Smooth muscle cell of the brain vasculature (primary cell): ENCODE measurements around the gene SORT1.

Experiments used
- DNase-seq: peaks from one replicate; pipeline ENCODE4 v3.0.0-alpha.2; 2012; ENCODE audit warnings: low read depth, low spot score

SORT1 gene

GRCh38 chr1:109262231-109263055, 135.3 kb downstream of the SORT1 start:
- DNase-seq: no peak

- DNase-seq: no peak
These were observed 136.1 kb downstream of the SORT1 start for GRCh38 chr1:109261578-109261977.

- no peak for DNase-seq
These were observed 136.7 kb downstream of the SORT1 start for GRCh38 chr1:109261006-109261405.

GRCh38 chr1:109259674-109260557, 137.8 kb downstream of the SORT1 start:
- no peak for DNase-seq
